Keratinocyte (primary cell): ENCODE data around the gene TNFRSF4. TPM values are rescaled to one million over a fixed set of nuclear protein-coding genes. Genes with fewer than 3 reads are reported as not detected.

Source experiments
- DNase-seq: peaks from one replicate; pipeline ENCODE4 v3.0.0-alpha.2; 2011; ENCODE audit warnings: low read depth, missing footprints, low spot score
- FAIRE-seq: peaks from 2 replicates; lab custom pipeline; 2011; peaks lifted over from hg19 to GRCh38; lab: Jason Lieb, UNC
- H2AFZ ChIP-seq: 2 replicates; pipeline ENCODE4 v1.6.0; 2012; ENCODE audit warnings: low read length, control low read depth, inconsistent platforms; ENCODE audit not compliant: control insufficient read depth
- H3K27ac ChIP-seq: 2 replicates; pipeline ENCODE4 v1.5.1; 2011; ENCODE audit warnings: low read length; ENCODE audit not compliant: control insufficient read depth, insufficient read depth
- H3K27me3 ChIP-seq: 3 replicates; pipeline ENCODE4 v1.6.0; 2011; ENCODE audit warnings: low read length; ENCODE audit not compliant: control insufficient read depth, insufficient read depth; ENCODE audit errors: extremely low read depth
- H3K36me3 ChIP-seq, 2 experiments: 2 replicates in 1 of 2; 3 replicates in 1 of 2; pipeline ENCODE4 v1.5.1; 2011; ENCODE audit warnings: low read length in 2 of 2, mild to moderate bottlenecking in 1 of 2; ENCODE audit not compliant: control insufficient read depth in 2 of 2, insufficient read depth in 2 of 2; ENCODE audit errors: extremely low read depth in 1 of 2
- H3K4me1 ChIP-seq: 3 replicates; pipeline ENCODE4 v1.5.1; 2011; ENCODE audit warnings: low read length; ENCODE audit not compliant: control insufficient read depth, insufficient read depth; ENCODE audit errors: extremely low read depth
- H3K4me2 ChIP-seq: 3 replicates; pipeline ENCODE4 v1.6.0; 2011; ENCODE audit warnings: low read depth, low read length; ENCODE audit not compliant: control insufficient read depth, insufficient read depth; ENCODE audit errors: extremely low read depth
- H3K4me3 ChIP-seq, 3 experiments: fragments of 200-600 bp in 1 of 3; sonication (generic) in 1 of 3; 2 replicates in 2 of 3; 3 replicates in 1 of 3; pipeline ENCODE4 v1.5.1; 2011 to 2016; ENCODE audit warnings: low read length in 3 of 3, mild to moderate bottlenecking in 3 of 3, control low read depth in 2 of 3, inconsistent platforms in 1 of 3, low read depth in 1 of 3, mixed read lengths in 1 of 3, mixed run types in 1 of 3, moderate library complexity in 1 of 3; ENCODE audit not compliant: control insufficient read depth in 2 of 3, insufficient read depth in 2 of 3; ENCODE audit errors: extremely low read depth in 1 of 3
- H3K79me2 ChIP-seq: 2 replicates; pipeline ENCODE4 v1.6.0; 2012; ENCODE audit warnings: low read length; ENCODE audit not compliant: control insufficient read depth, insufficient read depth
- H3K9ac ChIP-seq: 3 replicates; pipeline ENCODE4 v1.6.0; 2011; ENCODE audit warnings: low read length; ENCODE audit not compliant: control insufficient read depth, insufficient read depth; ENCODE audit errors: extremely low read depth
- H3K9me1 ChIP-seq: 3 replicates; pipeline ENCODE4 v1.6.0; 2011; ENCODE audit warnings: low read length; ENCODE audit not compliant: control insufficient read depth, insufficient read depth; ENCODE audit errors: extremely low read depth
- H3K9me3 ChIP-seq: 2 replicates; pipeline ENCODE4 v1.5.1; 2012; ENCODE audit warnings: low read depth, low read length; ENCODE audit not compliant: control insufficient read depth
- H4K20me1 ChIP-seq: 3 replicates; pipeline ENCODE4 v1.6.0; 2011; ENCODE audit warnings: low read length; ENCODE audit not compliant: control insufficient read depth, insufficient read depth; ENCODE audit errors: extremely low read depth
- EZH2 ChIP-seq: IDR thresholded peaks from one replicate; pipeline ENCODE4 v1.6.1; 2012; ENCODE audit warnings: inconsistent platforms, mild to moderate bottlenecking, low read length, moderate library complexity
- dilution Hi-C: fragments of 300-500 bp; cut with MboI; formaldehyde crosslinking; loops from one replicate; pipeline ENCODE4 v1.7.0; 2020; ENCODE audit warnings: low sequenced_read_pairs; ENCODE audit not compliant: extremely low pct_ligation_motif_present
- polyA plus RNA-seq, 5 experiments: library from polyadenylated mRNA; depleted of rRNA in 3 of 5; stranded (reverse) in 3 of 5; stranded (forward) in 1 of 5; unstranded in 1 of 5; fragments of >200 nt; gene quantifications; 1 replicate in 1 of 5; 2 replicates in 3 of 5; 3 replicates in 1 of 5; pipeline versions ENCODE4 v1.2.1 to v1.2.3, GENCODE V29; 2011 to 2012; ENCODE audit warnings: missing spikeins in 2 of 5, low read depth in 1 of 5, low replicate concordance in 1 of 5
- TF ChIP-seq, protein P1 (sequence below), 3 experiments: IDR thresholded peaks in 1 of 3; conservative IDR thresholded peaks in 1 of 3; optimal IDR thresholded peaks in 1 of 3; 2 replicates in 2 of 3; 3 replicates in 1 of 3; pipeline versions ENCODE3 to v1.5.1; 2011; ENCODE audit warnings: low read length in 3 of 3, mild to moderate bottlenecking in 3 of 3, moderate library complexity in 2 of 3, control low read depth in 1 of 3, inconsistent platforms in 1 of 3; ENCODE audit not compliant: insufficient read depth in 2 of 3; ENCODE audit errors: extremely low read depth in 1 of 3

Gene TNFRSF4
- polyA plus RNA-seq, 1 donor (not counting 4 experiments of a cell fraction or from before 2014, with no cell fraction given), result not detected

DNA sequence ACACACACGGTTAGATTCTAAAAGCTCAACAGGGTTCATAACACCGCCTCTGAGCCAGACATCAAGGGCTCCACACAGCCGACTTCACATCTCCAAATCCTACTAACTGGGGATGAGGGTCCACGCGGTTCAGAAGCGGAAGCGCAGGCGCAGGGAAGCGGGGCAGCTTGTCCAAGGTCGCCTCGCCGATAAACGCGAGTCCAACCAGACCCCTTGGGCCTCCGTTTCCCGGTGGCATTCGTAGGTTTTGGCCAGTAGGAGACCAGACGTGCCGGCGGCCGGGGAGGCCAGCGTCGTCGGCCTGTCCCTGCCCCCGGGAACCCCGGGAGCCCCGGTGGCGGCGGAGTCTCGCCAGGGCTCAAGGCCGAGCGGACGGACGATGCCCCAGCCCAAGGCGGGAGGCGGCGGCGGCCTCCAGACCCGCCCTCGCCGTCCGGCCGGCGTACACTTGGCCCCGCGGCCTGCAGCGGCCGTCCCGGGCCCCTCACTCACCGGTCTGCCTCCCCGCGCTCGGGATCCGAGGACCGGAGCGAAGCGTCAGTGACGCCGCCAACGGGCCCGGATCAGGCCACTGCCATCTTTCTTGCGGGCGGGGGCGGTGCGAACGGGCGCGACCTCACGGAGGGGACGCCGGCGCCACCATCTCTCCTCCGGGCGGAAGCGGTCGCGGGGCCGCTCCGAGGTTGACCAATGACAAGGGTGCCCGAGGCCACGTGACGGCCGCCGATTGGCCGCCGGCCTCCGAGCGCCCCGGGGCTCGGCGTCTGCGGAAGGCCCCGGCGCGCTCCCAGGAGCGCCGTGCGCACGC lies 17.7 kb upstream of the TNFRSF4 start, which contains the start of gene SDF4:
TSS of gene SDF4 (minus strand) at position 602 of the 808 bp plus-strand sequence. CDS start 3,229 bp downstream, outside the sequence.
- DNase-seq (no peak), FAIRE-seq (no peak)
- Histone ChIP-seq H3K4me2 (peak within 1 kb of the TSS; percentile 92), H3K4me1 (peaks cover 8% of the 10 kb centered on the region), H3K79me2 (peaks cover 64% of the 10 kb centered on the region), H3K4me3 (peak within 1 kb of the TSS; percentile 82 to 93 (median 91)), H4K20me1 (no peaks in the 10 kb centered on the region), H3K36me3 (peaks cover 10 to 27% of the 10 kb centered on the region in 2 experiments), H3K9me3 (peaks cover 4% of the 10 kb centered on the region), H3K27ac (peak within 1 kb of the TSS; percentile 79), H3K9me1 (no peaks in the 10 kb centered on the region), H2AFZ (peak within 1 kb of the TSS; percentile 68), H3K9ac (peak within 1 kb of the TSS; percentile 96), H3K27me3 (no peaks in the 10 kb centered on the region)
- TF ChIP-seq, protein P1, sequence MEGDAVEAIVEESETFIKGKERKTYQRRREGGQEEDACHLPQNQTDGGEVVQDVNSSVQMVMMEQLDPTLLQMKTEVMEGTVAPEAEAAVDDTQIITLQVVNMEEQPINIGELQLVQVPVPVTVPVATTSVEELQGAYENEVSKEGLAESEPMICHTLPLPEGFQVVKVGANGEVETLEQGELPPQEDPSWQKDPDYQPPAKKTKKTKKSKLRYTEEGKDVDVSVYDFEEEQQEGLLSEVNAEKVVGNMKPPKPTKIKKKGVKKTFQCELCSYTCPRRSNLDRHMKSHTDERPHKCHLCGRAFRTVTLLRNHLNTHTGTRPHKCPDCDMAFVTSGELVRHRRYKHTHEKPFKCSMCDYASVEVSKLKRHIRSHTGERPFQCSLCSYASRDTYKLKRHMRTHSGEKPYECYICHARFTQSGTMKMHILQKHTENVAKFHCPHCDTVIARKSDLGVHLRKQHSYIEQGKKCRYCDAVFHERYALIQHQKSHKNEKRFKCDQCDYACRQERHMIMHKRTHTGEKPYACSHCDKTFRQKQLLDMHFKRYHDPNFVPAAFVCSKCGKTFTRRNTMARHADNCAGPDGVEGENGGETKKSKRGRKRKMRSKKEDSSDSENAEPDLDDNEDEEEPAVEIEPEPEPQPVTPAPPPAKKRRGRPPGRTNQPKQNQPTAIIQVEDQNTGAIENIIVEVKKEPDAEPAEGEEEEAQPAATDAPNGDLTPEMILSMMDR (optimal IDR thresholded peaks at IDR 0.05 in 1 of 3, IDR thresholded peaks at IDR 0.05 in 1 of 3, conservative IDR thresholded peaks at IDR 0.05 in 1 of 3; ENCODE audit: extremely low read depth in 1 of 3, insufficient read depth in 2 of 3, low read length in 3 of 3), result no peak
- TF ChIP-seq EZH2, result no peak
- dilution Hi-C loops, result no loop called here

DNA sequence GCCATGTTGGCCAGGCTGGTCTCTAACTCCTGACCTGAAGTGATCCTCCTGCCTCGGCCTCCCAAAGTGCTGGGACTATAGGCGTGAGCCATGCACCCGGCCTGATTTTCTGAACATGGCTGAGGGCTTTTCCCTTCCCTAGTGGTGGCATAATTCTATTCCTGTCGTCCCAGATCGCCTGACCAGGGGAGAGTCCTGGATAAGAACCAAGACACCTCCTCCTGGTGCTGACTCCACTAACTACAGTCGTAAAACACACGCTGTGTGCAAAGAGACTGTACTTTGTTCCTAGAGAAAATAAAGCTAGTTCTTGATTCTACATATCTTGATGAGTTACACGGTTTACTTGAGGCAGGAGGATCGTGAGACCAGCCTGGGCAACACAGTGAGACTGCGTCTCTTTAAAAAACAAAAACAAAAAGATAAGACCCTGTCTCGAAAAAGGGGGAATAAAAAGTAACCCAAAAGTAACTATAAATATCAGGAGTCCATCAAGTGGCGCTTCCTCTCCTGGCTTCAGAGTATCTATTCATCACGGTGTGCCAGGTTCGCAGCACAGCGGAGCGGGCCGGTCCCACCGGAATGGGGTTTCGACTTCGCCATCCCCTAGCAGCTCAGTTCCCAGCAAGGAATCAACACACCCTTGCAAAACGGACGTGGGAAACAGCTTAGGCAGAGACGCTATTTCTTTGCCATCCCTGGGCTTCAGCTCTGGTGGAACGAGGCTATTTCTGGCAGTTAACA lies 16.9 kb upstream of the TNFRSF4 start:
- Histone ChIP-seq H3K79me2 (peaks cover 72% of the 10 kb centered on the region), H3K4me3 (peak overlapping the region; percentile 82 to 93 (median 91)), H3K4me1 (peaks cover 8% of the 10 kb centered on the region), H3K9me1 (no peaks in the 10 kb centered on the region), H3K9me3 (peaks cover 4% of the 10 kb centered on the region), H3K9ac (peak overlapping the region; percentile 96), H3K4me2 (peak overlapping the region; percentile 92), H2AFZ (peak overlapping the region; percentile 68), H3K27me3 (no peaks in the 10 kb centered on the region), H3K27ac (peak overlapping the region; percentile 79), H3K36me3 (peaks cover 10 to 33% of the 10 kb centered on the region in 2 experiments), H4K20me1 (peaks cover 5% of the 10 kb centered on the region)
- dilution Hi-C loops, result no loop called here
- FAIRE-seq (peak; percentile 52), DNase-seq (no peak)
- no peak for TF ChIP-seq EZH2
- TF ChIP-seq, protein P1 (optimal IDR thresholded peaks at IDR 0.05 in 1 of 3, IDR thresholded peaks at IDR 0.05 in 1 of 3, conservative IDR thresholded peaks at IDR 0.05 in 1 of 3; ENCODE audit: extremely low read depth in 1 of 3, insufficient read depth in 2 of 3, low read length in 3 of 3), result peak; percentile 28 to 45 (median 40)
